ENCODE measurements around the gene OLFM2.

GRCh38 chr19:9868983-9869617 lies 67.2 kb downstream of the OLFM2 start:
- no peak for TF ChIP-seq CTCF (IDR thresholded peaks at IDR 0.05 in 4 of 5, conservative IDR thresholded peaks at IDR 0.05 in 1 of 5)
- TF ChIP-seq POLR2A (IDR thresholded peaks at IDR 0.05): no peak
